GM12801 (cell line): ENCODE measurements around the gene REEP3.

ENCODE experiments used
- CTCF ChIP-seq: IDR thresholded peaks from one replicate; pipeline ENCODE4 v1.5.1; 2011; ENCODE audit warnings: control low read depth; ENCODE audit not compliant: insufficient read length; ENCODE audit errors: extremely low read depth

Gene REEP3

GRCh38 chr10:63644418-63645142, 123.4 kb downstream of the REEP3 start:
- TF ChIP-seq CTCF, result no peak

- no peak for TF ChIP-seq CTCF
Measured at GRCh38 chr10:63645195-63645594, 124.0 kb downstream of the REEP3 start.

- no peak for TF ChIP-seq CTCF
Measured at GRCh38 chr10:63646491-63646890, 125.3 kb downstream of the REEP3 start.

- no peak for TF ChIP-seq CTCF
Measured at GRCh38 chr10:63651864-63652263, 130.7 kb downstream of the REEP3 start.

- no peak for TF ChIP-seq CTCF
Measured at GRCh38 chr10:63653747-63654146, 132.5 kb downstream of the REEP3 start.

GRCh38 chr10:63657761-63658160, 136.6 kb downstream of the REEP3 start:
- TF ChIP-seq CTCF, result no peak

- no peak for TF ChIP-seq CTCF
Measured at GRCh38 chr10:63661347-63661746, 140.1 kb downstream of the REEP3 start.
